PC-9 (cell line): ENCODE results near the gene PTCD3. TPM values are rescaled to one million over a fixed set of nuclear protein-coding genes. Genes with fewer than 3 reads are reported as not detected.
A peak's percentile ranks its signal among the peaks of the same experiment; 100 is the strongest.

Experiments used
- BruUV-seq: library from RNA; stranded (reverse); fragments of 400-500 nt; replicated peaks from 2 replicates; lab custom pipeline; 2021; lab: Mats Ljungman, UMichigan
- CTCF ChIA-PET: fragments of 300-600 bp; sonication (Branson Sonifier 250); formaldehyde crosslinking; loops from one replicate; lab custom pipeline; 2022; ENCODE audit warnings: antibody characterized with exemption; lab: Charles Lee
- POLR2A ChIA-PET: fragments of 300-600 bp; sonication (Branson Sonifier 250); formaldehyde crosslinking; loops from one replicate; lab custom pipeline; 2022; ENCODE audit warnings: antibody characterized with exemption; ENCODE audit not compliant: unreplicated experiment; lab: Charles Lee
- DNase-seq, 2 experiments: peaks; one replicate each; pipeline versions ENCODE4 v3.0.0 to v3.0.0-alpha.2; 2015 to 2022; ENCODE audit warnings: mixed read lengths in 1 of 2
- H2AFZ ChIP-seq: fragments of 200-600 bp; sonication (generic); 2 replicates; pipeline ENCODE4 v1.8.1; 2017; ENCODE audit warnings: antibody characterized with exemption
- H3F3A ChIP-seq: fragments of 200-600 bp; sonication (generic); 2 replicates; pipeline ENCODE4 v1.8.1; 2017; ENCODE audit warnings: antibody characterized with exemption, mild to moderate bottlenecking, low read depth; ENCODE audit not compliant: insufficient read depth
- H3K27ac ChIP-seq: fragments of 200-600 bp; sonication (generic); 2 replicates; pipeline ENCODE4 v1.6.1; 2016; ENCODE audit warnings: mixed run types
- H3K27me3 ChIP-seq: fragments of 200-600 bp; sonication (generic); 2 replicates; pipeline ENCODE4 v1.6.1; 2016; ENCODE audit warnings: low read depth, mixed run types; ENCODE audit not compliant: insufficient read depth
- H3K36me3 ChIP-seq: fragments of 200-600 bp; sonication (generic); 2 replicates; pipeline ENCODE4 v1.6.1; 2016; ENCODE audit warnings: low read depth, mixed run types
- H3K4me1 ChIP-seq: fragments of 200-600 bp; sonication (generic); replicated peaks from 2 replicates; pipeline ENCODE4 v1.6.1; 2016; ENCODE audit warnings: mixed run types; ENCODE audit not compliant: insufficient read depth
- H3K4me2 ChIP-seq: fragments of 200-600 bp; sonication (generic); 2 replicates; pipeline ENCODE4 v1.6.1; 2017; ENCODE audit warnings: mixed run types
- H3K4me3 ChIP-seq: fragments of 200-600 bp; sonication (generic); 2 replicates; pipeline ENCODE4 v1.6.1; 2016; ENCODE audit warnings: mixed run types
- H3K79me2 ChIP-seq: fragments of 200-600 bp; sonication (generic); 2 replicates; pipeline ENCODE4 v1.6.1; 2017; ENCODE audit warnings: low read depth, mixed run types
- H3K9me2 ChIP-seq: fragments of 200-600 bp; sonication (generic); 2 replicates; pipeline ENCODE4 v1.8.1; 2017; ENCODE audit warnings: mild to moderate bottlenecking; ENCODE audit not compliant: insufficient read depth
- H3K9me3 ChIP-seq: fragments of 200-600 bp; sonication (generic); 2 replicates; pipeline ENCODE4 v1.8.1; 2016; ENCODE audit warnings: low read depth; ENCODE audit not compliant: insufficient read depth
- H4K20me1 ChIP-seq: fragments of 200-600 bp; sonication (generic); 2 replicates; pipeline ENCODE4 v1.8.1; 2017; ENCODE audit not compliant: insufficient read depth
- CTCF ChIP-seq: fragments of 200-600 bp; sonication (generic); conservative IDR thresholded peaks from 2 replicates; pipeline ENCODE4 v1.6.1; 2017; ENCODE audit warnings: mixed run types, antibody characterized with exemption, mild to moderate bottlenecking, moderate library complexity
- EZH2 ChIP-seq: fragments of 200-600 bp; sonication (generic); IDR thresholded peaks from 2 replicates; pipeline ENCODE4 v1.8.0; 2017; ENCODE audit warnings: antibody characterized with exemption, low read depth
- intact Hi-C: fragments of 100-400 bp; cut with micrococcal nuclease; formaldehyde crosslinking; loops from one replicate; pipeline ENCODE4 v1.10.0; 2022; ENCODE audit not compliant: unreplicated experiment
- total RNA-seq: library from RNA; stranded (reverse); gene quantifications from 2 replicates; pipeline ENCODE4 v1.2.3, GENCODE V29; 2021

The PTCD3 gene
- total RNA-seq, 1 experiment from 2014 or later, result 82.7 TPM

GRCh38 chr2:86176597-86176996, 70.6 kb downstream of the PTCD3 start:
- no peak overlapping the region for H3K27ac ChIP-seq
- ChIA-PET POLR2A (no interaction called here), CTCF (no interaction called here)
- H3K27me3 ChIP-seq, result no peaks in the 10 kb centered on the region
- no peak overlapping the region for H3K4me3 ChIP-seq
- H3K4me2 ChIP-seq, result no peak overlapping the region
- no peaks in the 10 kb centered on the region for H3K9me3 ChIP-seq
- no peaks in the 10 kb centered on the region for H3K9me2 ChIP-seq
- no peaks in the 10 kb centered on the region for H3K4me1 ChIP-seq
- no peak overlapping the region for H2AFZ ChIP-seq
- H3K79me2 ChIP-seq, result peaks cover 19% of the 10 kb centered on the region
- H4K20me1 ChIP-seq, result peaks cover 48% of the 10 kb centered on the region
- no peak for DNase-seq
- intact Hi-C loops, result loop anchor here (10.0 kb wide), 1 partner anchor 52 kb away; no protein-coding TSS in a partner anchor
- TF ChIP-seq EZH2, result no peak
- H3K36me3 ChIP-seq, result peaks cover 40% of the 10 kb centered on the region
- BruUV-seq, result no TSS peak
- H3F3A ChIP-seq, result no peaks in the 10 kb centered on the region

GRCh38 chr2:86185517-86186212, 79.6 kb downstream of the PTCD3 start:
- no TSS peak for BruUV-seq
- CTCF ChIA-PET, result no interaction called here

GRCh38 chr2:86186431-86186830, 80.4 kb downstream of the PTCD3 start:
- no TSS peak for BruUV-seq
- Histone ChIP-seq H3K4me3 (no peak overlapping the region), H3K36me3 (0 out of 2 replicates have a peak, but pooled peaks cover 10% of the 10 kb centered on the region), H3K9me2 (no peaks in the 10 kb centered on the region), H2AFZ (no peak overlapping the region), H3K27ac (no peak overlapping the region), H3K79me2 (peaks cover 98% of the 10 kb centered on the region), H3F3A (peaks cover 7% of the 10 kb centered on the region; the same call in 1 of the 2 replicates), H3K27me3 (no peaks in the 10 kb centered on the region), H3K4me1 (no peaks in the 10 kb centered on the region), H3K9me3 (no peaks in the 10 kb centered on the region), H3K4me2 (no peak overlapping the region), H4K20me1 (peaks cover 89% of the 10 kb centered on the region)
- TF ChIP-seq CTCF (no peak), EZH2 (no peak)
- no peak for DNase-seq
- ChIA-PET POLR2A (no interaction called here), CTCF (interaction anchor here (0.6 kb wide), 1 partner anchor 364 kb away, joined by 3 read pairs; no protein-coding TSS in a partner anchor)
- intact Hi-C loops, result no loop called here

More at GRCh38 chr2:86185517-86186212, 79.6 kb downstream of the PTCD3 start:
- H3K9me2 ChIP-seq, result no peaks in the 10 kb centered on the region
- peaks cover 85% of the 10 kb centered on the region for H4K20me1 ChIP-seq
- H3K4me1 ChIP-seq, result no peaks in the 10 kb centered on the region
- peaks cover 7% of the 10 kb centered on the region; the same call in 1 of the 2 replicates for H3F3A ChIP-seq
- no peaks in the 10 kb centered on the region for H3K9me3 ChIP-seq
- H3K27me3 ChIP-seq, result no peaks in the 10 kb centered on the region
- POLR2A ChIA-PET, result no interaction called here
- no peak overlapping the region for H2AFZ ChIP-seq
- peaks cover 14% of the 10 kb centered on the region for H3K36me3 ChIP-seq
- peaks cover 96% of the 10 kb centered on the region for H3K79me2 ChIP-seq
- TF ChIP-seq CTCF (no peak), EZH2 (no peak)
- H3K4me3 ChIP-seq, result no peak overlapping the region
- H3K27ac ChIP-seq, result 0 out of 2 replicates have a peak overlapping the region, but pooled peaks have one; percentile 11
- DNase-seq, result no peak
- H3K4me2 ChIP-seq, result no peak overlapping the region
- intact Hi-C loops, result no loop called here
